PC-3 (cell line): ENCODE data around the gene KLF11.

Experiments used
- CTCF ChIP-seq: fragments of 300-600 bp; sonication (generic); conservative IDR thresholded peaks from 2 replicates; pipeline ENCODE4 v1.5.1; 2017; ENCODE audit warnings: antibody characterized with exemption, low read depth, mild to moderate bottlenecking, low read length
- EZH2 ChIP-seq: fragments of 300-600 bp; sonication (generic); IDR thresholded peaks from one replicate; pipeline ENCODE4 v1.6.1; 2017; ENCODE audit warnings: antibody characterized with exemption, mild to moderate bottlenecking, low read length; ENCODE audit not compliant: unreplicated experiment

DNA sequence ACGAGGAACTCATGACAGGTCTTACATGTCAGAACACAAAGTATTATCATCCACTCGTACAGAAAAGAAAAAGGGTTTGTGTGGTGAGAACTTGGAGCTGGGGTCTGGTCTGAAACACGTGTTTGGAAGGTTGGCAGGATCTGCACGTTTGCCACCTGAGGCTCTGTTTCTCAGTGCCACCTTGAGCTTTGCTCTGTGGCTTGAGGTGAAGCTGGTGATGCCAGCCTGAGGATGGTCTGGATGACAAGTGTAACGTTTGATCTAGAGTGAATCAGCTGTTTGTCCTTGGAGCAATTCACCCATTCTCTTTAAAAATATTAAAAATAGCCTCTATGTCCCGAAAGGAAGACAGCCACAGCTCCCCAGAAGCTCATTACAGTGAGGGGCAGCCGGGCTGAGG is 45.4 kb upstream of the KLF11 start:
- TF ChIP-seq CTCF (no peak), EZH2 (no peak)
